ENCODE results near the gene MARCHF10.

MARCHF10 gene

DNA sequence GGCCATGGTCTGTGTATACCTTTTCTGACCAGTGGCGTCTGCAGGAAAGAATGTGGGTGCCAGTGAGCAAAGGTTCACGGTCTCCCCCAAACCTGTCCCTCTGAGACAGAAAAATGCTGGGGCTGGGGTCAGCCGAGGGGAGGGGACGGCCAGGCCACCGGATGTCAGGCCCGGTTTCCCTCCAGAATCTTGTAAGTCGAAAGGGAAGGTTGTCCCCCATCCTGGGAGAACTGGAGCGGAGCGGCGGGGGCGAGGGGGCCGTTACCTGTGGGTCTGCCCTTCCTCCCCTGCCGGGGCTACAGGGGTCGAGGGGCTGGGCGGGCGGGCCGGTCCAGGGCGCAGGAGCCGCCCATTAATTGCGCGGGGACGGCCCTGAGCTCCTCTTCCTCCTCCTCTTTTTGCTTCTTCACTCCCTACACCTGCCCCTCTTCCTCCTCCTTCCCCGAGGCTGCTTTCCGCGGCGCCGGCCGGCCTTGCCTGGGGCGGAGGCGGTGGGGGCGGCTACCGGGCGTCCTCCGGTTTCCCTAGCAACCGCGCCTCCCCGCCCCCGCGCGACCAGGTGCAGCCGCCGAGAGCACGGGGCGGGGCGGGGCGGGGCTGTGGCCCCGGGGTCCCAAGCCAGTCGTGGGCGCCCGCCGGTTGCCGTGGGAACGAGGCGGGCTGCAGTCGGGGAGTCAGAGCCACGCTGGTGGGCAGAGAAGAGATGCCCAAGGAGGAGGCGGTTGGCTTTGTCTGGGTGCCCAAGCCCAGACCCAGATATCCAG lies at the start of gene MARCHF10:
MARCHF10 (minus strand) TSS at position 503 of the 764 bp plus-strand sequence. CDS start 6,579 bp downstream, outside the sequence.
- Histone ChIP-seq H3K4me2 (ENCODE audit: low read length) (peak within 1 kb of the TSS; percentile 62), H3K27me3 (ENCODE audit: control insufficient read depth, insufficient read depth, low read length) (no peaks in the 10 kb centered on the region), H2AFZ (peak within 1 kb of the TSS; percentile 95), H3K4me3 (ENCODE audit: low read depth, low read length) (peak within 1 kb of the TSS; percentile 57), H3K9me3 (ENCODE audit: control insufficient read depth, low read length) (no peaks in the 10 kb centered on the region), H3K79me2 (no peaks in the 10 kb centered on the region), H3K9ac (no peak within 1 kb of the TSS), H3K27ac (peak within 1 kb of the TSS; percentile 93), H3K36me3 (ENCODE audit: control insufficient read depth, insufficient read depth, low read length) (no peaks in the 10 kb centered on the region), H3K4me1 (peaks cover 7% of the 10 kb centered on the region)
- TF ChIP-seq, protein P1, sequence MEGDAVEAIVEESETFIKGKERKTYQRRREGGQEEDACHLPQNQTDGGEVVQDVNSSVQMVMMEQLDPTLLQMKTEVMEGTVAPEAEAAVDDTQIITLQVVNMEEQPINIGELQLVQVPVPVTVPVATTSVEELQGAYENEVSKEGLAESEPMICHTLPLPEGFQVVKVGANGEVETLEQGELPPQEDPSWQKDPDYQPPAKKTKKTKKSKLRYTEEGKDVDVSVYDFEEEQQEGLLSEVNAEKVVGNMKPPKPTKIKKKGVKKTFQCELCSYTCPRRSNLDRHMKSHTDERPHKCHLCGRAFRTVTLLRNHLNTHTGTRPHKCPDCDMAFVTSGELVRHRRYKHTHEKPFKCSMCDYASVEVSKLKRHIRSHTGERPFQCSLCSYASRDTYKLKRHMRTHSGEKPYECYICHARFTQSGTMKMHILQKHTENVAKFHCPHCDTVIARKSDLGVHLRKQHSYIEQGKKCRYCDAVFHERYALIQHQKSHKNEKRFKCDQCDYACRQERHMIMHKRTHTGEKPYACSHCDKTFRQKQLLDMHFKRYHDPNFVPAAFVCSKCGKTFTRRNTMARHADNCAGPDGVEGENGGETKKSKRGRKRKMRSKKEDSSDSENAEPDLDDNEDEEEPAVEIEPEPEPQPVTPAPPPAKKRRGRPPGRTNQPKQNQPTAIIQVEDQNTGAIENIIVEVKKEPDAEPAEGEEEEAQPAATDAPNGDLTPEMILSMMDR (IDR thresholded peaks at IDR 0.05) = no peak

DNA sequence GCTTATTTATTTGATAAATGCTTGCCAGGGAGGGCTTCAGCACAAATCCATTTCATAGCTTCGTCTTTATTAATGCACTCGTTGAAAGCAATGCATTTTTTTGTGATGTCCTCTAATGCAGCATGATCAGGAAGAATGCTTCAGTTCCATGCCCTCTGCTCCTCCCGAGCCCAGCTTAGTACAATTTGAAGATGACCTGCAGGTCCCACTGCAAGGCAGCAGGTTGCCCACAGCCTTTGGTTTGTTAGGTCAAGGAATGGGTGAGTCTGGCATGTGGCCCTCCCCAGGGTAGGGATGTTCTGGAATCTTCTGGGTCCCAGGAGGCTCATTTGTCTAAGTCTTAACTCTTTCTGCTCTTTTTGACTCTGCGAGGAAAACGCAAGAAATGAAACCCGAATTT lies 49.4 kb upstream of the MARCHF10 start:
- Histone ChIP-seq H3K9ac (no peak overlapping the region), H3K4me1 (peaks cover 36% of the 10 kb centered on the region), H3K27me3 (ENCODE audit: control insufficient read depth, insufficient read depth, low read length) (no peaks in the 10 kb centered on the region), H3K9me3 (ENCODE audit: control insufficient read depth, low read length) (no peaks in the 10 kb centered on the region), H3K4me2 (ENCODE audit: low read length) (no peak overlapping the region), H3K79me2 (no peaks in the 10 kb centered on the region), H3K27ac (no peak overlapping the region), H3K4me3 (ENCODE audit: low read depth, low read length) (no peak overlapping the region), H2AFZ (no peak overlapping the region), H3K36me3 (ENCODE audit: control insufficient read depth, insufficient read depth, low read length) (no peaks in the 10 kb centered on the region)
- TF ChIP-seq, protein P1 (IDR thresholded peaks at IDR 0.05) = no peak

DNA sequence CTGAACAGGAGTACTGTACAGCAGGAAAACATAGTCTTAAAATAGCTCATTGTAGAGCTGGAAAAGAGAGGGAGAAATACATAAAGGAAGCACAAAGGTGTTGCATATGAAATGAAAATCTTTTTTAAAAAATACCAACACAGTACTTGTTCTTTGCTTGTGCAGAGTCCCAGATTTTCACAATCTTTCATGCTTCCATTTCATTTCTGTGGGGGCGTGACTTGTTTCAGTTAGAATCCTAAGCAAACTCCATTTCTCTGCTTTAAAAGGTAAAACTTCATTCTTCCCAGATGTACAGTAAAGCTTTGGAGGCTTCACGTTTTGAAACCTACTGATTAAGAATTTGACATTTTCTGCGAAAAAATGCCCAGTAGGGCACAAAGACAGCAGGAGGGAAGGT lies 48.5 kb upstream of the MARCHF10 start:
- H3K27me3 ChIP-seq (ENCODE audit: control insufficient read depth, insufficient read depth, low read length) = no peaks in the 10 kb centered on the region
- H3K4me3 ChIP-seq (ENCODE audit: low read depth, low read length) = no peak overlapping the region
- no peaks in the 10 kb centered on the region for H3K79me2 ChIP-seq
- no peaks in the 10 kb centered on the region for H3K36me3 ChIP-seq (ENCODE audit: control insufficient read depth, insufficient read depth, low read length)
- peaks cover 29% of the 10 kb centered on the region for H3K4me1 ChIP-seq
- no peak overlapping the region for H2AFZ ChIP-seq
- H3K9me3 ChIP-seq (ENCODE audit: control insufficient read depth, low read length) = no peaks in the 10 kb centered on the region
- no peak overlapping the region for H3K9ac ChIP-seq
- TF ChIP-seq, protein P1 (IDR thresholded peaks at IDR 0.05) = no peak
- H3K4me2 ChIP-seq (ENCODE audit: low read length) = no peak overlapping the region
- H3K27ac ChIP-seq = no peak overlapping the region

DNA sequence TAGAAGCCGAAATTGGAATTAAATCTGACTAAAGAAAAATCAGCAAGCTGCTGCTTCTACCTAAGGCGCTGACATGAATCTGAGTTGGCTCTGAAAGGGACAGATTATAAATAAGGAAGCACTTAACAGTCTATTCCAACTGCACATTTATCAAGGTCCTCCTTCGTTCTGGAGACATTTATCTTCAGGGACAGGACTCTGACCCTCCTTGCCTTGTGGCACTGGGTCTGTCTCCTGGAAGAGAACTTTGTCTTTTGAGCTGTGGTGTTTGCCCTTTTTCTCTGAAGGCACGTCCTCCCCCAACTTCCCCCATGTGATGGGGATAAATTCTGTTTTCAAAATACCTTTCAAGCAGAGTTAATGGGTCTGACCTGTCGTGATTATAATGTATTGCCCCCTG lies 47.0 kb upstream of the MARCHF10 start:
- no peaks in the 10 kb centered on the region for H3K79me2 ChIP-seq
- TF ChIP-seq, protein P1 (IDR thresholded peaks at IDR 0.05) = no peak
- no peaks in the 10 kb centered on the region for H3K27me3 ChIP-seq (ENCODE audit: control insufficient read depth, insufficient read depth, low read length)
- H3K9me3 ChIP-seq (ENCODE audit: control insufficient read depth, low read length) = no peaks in the 10 kb centered on the region
- H3K4me1 ChIP-seq = peaks cover 22% of the 10 kb centered on the region
- H3K4me3 ChIP-seq (ENCODE audit: low read depth, low read length) = no peak overlapping the region
- H3K4me2 ChIP-seq (ENCODE audit: low read length) = no peak overlapping the region
- no peak overlapping the region for H3K27ac ChIP-seq
- peak overlapping the region; percentile 34 for H2AFZ ChIP-seq
- H3K36me3 ChIP-seq (ENCODE audit: control insufficient read depth, insufficient read depth, low read length) = no peaks in the 10 kb centered on the region
- no peak overlapping the region for H3K9ac ChIP-seq
